ENCODE data around the gene HIVEP3. TPM values are rescaled to one million over a fixed set of nuclear protein-coding genes. Genes with fewer than 3 reads are reported as not detected.

Gene HIVEP3
- polyA plus RNA-seq, 10 donors, result 1.9 to 3.8 (median 2.7) TPM

DNA sequence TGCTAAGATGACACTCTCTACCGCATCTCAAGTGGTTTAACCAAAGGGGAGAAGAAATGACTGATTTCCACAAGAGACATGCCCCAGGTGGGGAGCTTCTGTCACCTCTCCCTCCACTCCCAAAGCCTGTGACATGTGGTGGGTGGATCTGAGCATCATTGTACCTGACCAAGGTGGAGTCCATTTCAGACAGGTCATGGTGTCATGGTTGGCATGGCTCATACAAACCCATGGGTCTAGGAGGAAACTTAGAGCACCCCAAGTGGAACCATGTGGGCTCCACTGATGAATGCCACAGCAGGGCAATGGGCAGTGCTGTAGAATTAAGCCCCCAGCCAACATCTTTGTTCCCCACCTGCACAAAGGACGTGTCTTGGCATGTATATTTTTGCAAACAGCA, 302.7 kb downstream of the HIVEP3 start:
- DNase-seq, result no peak

DNA sequence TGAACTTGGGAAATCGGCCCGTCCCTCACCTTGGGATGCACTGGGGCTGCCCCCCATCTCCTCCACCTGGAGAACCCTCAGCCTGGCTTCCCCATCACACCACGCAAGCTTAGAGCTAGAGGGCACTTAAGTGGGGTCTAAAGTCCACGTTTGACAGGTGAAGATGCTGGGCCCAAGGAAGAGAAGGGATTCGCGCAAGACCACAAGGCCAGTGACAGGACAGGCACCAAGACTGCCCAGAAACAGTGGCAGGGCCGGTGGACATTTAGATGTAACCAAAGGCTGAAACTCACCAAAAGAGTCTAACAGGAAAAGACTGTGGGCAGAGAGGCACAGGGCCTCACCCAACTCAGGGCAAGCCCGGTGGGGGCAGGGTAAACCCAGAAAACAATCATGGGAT, 303.4 kb downstream of the HIVEP3 start:
- no peak for DNase-seq

DNA sequence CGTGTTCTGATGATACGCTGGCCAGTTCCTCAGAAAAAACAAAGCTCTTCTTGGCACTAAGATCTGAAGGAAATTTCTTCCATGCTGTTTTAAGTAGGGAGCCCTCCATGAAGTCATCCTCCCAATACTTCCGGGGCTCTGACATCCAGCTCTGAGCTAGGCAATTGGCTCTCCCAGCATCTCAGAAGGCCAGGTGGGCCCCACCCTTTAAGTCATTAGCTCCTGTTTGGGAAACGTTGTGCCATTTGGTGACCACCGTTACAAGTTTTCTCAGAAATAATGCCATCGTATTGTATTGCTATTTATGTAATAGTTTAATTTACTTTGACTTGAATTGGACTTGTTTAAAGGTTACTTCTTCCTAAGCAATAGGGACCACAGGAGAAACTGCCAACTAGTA, 303.9 kb downstream of the HIVEP3 start:
- no peak for DNase-seq

DNA sequence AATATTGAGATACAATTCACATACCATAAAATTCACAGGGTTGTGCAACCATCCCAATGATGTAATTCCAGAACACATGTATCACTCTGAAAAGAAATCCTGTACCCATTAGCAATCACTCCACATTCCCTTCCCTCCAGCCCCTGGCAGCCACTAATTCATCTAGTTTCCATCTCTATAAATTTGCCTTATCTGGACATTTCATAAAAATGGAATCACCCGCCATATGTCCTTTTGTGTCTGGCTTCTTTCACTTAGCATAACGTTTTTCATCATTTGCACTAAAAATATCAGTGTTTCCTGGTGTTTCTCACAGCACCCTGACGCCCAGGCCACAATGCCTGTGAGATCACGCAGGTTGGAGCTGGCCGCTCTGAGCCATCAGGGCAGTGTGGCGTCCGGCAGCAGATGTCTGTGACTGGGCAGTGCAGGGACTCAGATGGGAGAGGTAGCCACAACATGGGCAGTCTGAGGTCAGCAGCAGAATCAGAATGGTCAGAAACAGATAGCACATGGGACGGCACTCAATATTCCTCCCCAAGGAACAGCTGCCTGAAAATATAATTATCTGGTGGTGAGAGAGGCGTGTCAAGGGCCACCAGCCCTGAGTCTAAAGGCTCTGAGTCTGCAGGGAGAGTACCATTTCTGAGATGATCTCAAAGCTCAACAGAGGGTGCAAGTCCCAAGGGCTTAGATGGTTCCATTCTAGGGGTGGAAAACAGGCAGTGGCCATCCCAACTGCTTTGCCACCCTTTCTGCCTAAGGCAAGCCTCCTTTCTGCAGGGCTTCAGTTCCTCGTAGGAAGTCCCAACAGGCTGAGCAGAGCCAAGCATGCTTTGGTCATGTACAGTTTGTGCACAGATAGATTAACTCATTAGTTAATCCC, 304.8 kb downstream of the HIVEP3 start:
- DNase-seq, result peak in 1 of 3 donors; percentile 57

DNA sequence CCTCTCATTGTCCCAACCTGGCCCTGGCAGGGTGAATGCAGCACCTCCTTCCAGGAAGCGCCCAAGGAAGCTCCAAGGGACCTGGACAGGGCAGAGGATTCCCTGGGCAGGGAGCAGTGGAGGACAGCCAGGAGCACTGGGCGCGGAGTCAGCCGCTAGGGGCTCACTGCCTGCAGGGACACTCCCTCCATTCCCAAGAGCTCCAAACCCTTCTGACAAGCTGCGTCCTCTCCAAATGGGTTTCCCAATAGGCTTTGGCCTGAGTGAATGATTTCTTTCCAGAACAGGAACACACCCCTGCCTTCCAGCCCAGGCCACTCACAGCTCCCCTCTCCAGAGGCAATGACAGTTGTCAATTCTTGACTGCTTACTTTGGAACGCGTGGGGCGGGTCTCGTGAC, 305.8 kb downstream of the HIVEP3 start:
- no peak for DNase-seq

DNA sequence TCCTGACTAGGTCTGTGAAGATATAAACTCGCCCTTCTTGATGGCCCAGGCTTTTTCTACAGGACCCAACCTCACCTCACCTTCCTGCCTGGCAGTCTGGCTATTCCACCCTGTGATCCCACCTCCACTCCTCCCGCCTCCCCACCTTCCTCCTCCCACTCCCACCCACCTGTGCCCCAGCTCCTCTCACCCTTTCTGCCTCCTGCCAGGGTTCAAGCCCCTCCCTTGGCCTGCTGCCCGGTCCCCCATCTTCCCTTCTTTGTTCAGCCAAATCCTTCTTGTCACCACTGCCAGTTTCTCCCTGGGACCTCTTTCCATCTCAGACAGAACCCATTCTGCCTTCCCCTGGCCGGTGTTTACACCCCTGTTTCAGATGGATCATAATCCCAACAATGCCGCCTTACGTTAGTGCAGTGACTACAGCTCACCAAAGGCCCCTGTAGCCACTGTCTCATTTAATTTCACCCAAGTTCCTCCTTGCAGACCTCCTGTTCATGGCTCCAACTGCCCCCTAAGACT, 306.7 kb downstream of the HIVEP3 start:
- no peak for DNase-seq

DNA sequence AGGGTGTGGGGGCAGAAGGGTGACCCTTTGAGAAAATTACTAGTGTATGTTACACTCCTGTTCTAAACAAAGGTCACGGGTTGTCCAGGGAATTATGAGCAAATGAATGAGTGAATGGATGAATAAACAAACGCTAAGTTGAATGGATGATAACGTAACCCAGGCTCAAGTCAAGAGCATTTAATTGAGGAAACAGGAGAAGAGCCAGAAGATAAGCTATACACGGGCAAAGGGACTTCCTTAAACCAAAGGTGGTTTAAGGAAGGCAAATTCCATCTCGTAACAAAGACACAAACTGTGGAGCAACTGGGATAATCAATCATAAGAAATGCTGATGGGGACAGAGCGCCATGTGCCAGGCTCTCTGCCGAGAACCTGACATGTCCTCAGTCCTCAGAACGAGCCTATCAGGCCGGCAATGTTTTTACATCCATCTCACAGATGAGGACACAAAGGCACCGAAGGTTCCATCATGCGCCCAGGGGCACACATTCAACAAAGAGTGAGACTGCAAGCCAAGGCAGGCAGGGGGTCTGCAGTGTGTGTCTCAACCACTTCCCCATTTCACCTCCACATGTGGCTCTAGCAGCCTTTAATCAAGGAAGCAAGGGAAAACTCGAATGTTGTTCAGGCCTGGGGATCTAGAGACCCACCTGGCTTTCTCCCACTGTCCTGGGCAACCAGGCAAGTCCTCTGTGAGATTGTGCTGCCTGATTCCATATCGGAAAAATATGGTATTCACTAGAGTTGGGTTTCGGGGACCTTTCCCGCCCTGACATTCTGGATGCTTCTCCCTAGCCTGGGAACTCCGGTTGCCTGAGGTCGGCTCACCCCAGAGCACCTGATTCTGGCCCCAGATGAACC, 307.4 kb downstream of the HIVEP3 start:
- no peak for DNase-seq

DNA sequence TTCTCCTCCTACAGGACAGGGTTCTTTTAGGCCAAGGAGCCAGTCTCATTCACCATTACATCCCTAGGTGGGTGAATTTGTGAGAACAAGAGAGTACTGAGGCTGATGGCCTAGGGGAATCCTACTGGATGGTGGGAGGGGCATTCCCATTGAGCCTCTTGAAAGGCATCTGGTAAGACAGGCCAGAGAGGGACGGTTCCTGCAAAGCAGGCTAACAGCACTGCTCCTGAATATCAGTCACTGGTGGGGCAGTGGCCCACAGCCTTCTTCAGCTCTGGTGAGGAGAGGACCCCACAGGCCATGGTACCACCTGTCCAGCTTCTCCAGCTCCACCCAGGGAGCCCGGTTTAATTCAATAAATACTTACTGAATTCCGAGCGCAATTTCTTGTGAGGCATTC, 308.4 kb downstream of the HIVEP3 start:
- no peak for DNase-seq

DNA sequence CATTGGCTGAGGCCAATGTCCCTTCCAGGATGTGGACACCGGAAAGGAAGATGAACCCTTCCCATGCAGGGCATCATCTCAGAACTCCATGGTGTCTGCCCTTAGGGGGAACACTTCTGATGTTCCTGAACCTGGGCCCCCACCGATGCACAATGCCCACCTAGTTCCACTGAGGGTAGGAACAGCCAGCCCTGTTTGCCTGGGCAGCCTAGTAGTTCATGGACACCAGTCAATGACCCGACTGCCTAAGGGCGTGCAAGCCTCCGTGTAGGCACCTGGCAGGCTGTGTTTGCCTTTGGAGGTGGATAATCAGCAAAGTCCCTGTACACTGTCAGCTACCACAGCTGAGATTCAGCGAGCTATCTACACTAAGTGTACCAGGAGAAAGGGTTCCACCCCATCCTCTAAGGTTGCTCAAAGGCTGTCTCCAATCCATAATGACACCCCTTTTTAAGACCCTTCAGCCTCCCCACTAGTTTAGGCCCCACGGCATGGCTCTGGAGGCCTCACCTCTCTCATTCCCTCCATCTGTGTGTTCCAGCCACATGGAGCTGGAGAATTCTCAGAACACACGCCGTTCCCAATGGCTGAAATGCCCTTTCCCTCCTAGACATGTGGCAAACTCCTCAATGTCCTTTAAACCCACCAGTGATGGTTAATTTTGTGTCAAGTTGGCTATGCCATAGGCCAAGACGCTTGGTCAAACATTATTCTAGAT, 309.4 kb downstream of the HIVEP3 start:
- DNase-seq, result no peak

DNA sequence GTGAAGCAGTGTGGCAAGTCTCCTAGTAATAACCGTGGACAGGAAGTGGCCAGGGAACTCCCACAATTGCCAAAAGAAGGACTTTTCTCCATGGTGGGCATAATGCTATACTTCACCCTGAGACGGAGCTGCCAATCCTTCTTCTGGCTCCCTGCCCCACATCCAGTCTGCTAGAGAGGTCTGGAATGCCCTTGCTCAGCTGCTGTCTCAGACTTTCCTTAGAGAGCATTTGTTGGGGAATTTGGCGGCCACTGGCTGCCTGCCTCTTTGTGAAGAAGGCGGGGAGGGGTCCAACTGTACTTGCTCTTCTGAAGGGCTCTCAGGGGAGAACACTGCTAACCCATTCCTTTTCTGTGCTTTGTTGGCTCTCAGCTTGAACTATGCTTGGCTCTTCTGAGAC, 310.5 kb downstream of the HIVEP3 start:
- peak; percentile 56 to 81 (median 60) for DNase-seq

DNA sequence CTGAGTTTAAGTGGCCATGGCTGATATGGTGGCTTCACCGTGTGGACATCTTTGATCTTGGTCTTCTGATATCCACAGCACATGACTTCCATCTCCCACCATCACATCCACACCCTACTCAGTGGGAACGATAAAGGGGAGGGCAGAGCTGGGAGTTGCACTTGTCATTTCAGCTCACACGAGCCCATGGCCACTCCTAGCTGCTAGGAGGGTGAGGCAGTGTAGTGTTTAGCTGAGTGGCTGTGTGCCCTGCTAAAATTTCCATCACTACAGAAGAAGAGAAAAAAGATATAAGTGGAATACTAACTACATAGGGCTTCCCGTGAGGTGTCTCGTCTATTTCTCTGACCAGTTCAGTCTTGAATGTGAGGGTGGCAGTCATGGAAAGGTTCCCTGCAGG, 310.9 kb downstream of the HIVEP3 start:
- peak in 1 of 3 donors; percentile 8 for DNase-seq

DNA sequence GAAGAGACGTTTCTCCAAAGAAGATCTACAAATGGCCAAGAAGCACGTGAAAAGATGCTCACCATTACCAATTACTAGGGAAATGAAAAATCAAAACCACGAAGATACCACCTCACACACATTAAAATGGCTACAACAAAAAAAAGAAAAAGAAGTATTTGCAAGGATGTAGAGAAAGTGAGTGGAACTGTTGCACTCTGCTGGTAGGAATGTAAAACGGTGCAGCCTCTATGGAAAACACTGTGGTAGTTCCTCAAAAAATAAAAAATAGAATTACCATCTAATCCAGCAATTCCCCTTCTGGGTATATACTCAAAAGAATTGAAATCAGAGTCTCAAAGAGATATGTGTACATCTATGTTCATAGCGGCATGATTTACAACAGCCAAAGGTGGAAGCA, 318.8 kb downstream of the HIVEP3 start:
- DNase-seq, result no peak

DNA sequence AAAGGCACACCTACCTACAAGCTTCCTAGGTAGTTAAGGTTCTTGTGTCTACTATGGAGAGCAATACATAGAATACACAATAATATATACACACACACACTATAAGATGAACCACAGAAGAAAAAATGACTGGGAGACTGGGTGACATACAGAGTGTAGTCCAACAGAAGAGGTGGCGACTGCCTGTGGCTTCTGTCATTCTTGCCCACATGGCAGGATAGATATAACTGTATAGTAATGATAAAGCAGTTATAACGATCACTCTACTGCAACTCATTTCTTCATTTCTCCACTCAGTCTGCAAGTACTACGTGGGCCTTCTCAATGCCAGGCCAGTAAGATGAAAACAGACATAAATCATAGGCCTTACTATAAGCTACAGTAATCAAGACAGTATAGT, 320.4 kb downstream of the HIVEP3 start:
- DNase-seq, result no peak

DNA sequence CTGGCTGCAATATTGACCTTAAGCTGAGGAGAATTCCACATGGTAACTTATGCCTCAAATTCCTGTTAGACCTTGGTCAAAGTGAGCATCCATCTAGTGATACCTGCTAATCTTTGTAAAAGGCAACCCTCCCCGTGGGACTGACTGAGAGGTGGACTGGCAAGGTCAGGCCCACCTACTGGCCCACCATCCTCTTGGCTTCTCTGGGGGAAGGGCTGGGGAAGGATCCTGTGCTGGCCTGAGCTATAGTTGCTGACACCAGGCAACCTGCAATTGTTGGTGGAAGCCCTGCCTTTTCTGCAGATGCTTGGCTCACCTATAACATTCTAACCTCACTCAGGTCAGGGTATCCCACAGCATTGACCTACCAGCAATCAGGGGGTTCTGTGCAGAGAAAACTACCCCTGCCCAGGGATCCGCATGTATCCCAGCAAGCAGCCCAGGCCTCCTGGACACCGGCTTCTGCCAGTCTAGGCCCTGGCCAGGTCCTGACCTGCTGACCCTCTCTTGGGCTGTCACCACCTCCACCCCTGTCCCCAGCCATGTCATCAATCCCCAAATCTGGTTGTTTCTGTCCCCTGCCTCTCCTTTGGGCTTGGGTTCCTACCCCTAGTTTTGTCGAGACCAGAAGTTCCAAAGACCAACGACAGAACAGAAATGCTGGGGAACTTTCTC, 326.1 kb downstream of the HIVEP3 start:
- DNase-seq, result no peak

DNA sequence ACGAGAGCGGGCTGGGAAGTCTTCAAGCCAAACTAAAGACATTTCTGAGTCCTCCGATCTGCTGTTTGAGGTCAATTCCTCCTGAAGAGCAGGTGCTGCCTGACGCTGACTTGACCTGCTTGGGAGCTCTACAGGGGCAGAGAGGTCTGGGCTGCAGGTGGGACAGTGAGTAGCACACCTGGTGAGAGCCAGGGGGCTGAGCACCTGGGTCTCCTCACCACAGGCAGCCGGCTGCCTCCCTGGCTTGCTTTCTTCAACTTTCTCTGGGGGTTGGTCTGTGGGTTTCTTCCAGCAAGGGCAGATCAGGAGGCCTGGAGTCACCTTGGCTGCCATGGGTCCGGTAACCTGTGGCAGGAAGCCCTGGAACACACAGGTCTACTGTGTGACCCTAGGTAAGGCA, 326.8 kb downstream of the HIVEP3 start:
- DNase-seq, result no peak

DNA sequence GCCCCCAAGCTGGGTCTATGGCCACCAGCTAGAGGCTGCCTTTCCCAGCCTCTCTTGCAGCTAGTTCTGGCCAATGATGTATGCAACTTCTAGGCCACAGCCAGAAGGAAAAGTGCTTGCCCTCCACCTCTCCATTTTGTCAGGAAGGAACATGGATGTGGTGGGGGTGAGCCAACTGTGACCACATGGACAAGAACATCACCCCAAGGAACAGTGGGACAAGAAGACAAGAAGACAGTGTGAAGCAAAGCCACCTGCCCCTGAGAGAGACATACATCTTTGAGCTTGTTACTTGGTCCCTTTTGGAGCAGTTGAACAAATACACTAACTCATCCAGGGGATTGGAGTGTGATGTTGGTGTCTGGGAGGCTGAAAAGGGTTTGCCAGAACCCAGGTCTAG, 328.4 kb downstream of the HIVEP3 start:
- DNase-seq, result no peak

DNA sequence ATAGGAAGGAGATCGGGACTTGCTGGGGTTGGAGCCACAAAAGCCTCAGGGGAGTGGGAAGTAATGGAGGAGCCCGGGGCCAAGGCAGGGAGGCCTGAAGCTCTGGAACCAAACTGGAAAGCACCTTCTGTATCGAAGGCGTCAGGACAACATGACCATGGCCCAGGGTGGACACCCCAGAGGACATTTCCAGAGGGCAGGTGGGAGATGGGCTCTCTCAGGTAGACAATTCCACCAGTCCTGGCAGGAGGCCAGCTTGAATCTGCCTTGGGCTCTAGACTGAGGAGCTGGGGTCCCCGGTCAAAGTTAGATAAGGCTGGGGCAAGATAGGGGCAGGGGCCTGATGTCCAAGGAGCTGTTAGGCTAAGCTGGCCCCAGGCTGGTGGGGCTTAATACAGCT, 329.3 kb downstream of the HIVEP3 start:
- DNase-seq, result no peak

DNA sequence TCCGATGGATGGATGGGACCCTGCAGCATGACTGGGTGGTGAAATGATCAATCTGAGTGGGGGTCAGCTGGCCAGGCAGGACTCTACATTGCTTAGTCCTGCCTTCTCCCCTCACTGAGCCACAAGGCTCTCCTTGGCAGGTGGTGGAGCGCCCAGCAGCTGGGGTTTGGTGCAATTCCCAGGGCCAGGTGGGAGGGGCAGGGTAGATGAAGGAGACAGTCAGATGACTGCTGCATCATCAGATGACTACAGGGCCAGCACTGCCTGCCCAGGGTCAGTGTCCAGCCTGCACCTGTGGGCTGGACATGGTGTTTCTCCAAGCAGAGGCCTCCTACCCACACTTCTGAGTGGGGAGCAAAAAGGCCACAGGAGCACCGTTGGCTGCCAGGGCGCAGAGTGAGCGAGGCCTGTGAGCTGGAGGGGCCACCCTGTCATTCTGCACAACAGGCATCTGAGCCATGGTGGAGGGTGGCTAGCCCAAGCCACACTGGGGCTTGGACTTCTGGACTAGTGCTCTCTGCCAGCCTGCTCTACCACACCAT, 330.3 kb downstream of the HIVEP3 start:
- DNase-seq, result no peak

DNA sequence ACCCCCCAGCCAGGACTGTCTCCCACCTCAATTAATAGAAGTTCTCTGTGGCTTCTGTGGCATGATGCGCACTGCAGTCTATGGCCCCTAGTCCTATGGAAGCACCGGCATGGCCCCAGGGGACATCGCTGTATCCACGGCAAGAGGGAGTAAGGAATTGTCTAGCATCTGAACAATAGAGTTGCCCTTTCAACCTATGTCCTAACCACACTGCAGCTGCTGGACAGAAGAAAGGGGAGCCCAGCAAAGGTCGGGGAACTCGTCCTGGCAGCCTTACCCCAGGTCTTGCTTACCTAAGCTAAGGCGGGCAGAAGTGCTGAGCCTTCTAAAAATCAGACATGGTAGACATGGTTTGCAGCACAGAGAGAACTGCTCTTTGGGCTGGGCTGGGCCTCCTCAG, 330.9 kb downstream of the HIVEP3 start:
- no peak for DNase-seq

DNA sequence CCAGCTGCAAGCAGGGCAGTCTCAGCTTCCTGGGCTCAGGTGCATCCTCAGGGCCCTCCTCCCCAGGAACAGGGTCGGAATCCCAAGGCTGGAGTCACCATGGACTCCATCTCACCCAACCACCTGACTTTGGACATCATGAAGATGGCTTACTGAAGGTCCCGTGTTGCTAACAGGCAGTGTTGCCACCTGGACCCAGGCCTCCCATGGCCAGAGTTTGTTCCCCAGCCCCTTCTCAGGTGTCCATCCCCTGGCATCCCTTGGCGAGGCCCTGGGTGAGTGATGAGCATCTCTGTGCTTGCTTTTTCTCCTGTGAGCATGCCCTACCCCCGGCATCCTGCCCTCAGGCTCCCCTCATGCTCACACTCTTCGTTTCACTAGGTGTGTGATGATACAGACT, 332.5 kb downstream of the HIVEP3 start:
- no peak for DNase-seq

Measured in muscle of back (tissue), 11 donors.